ENCODE results near the gene ARSA.

ARSA gene

DNA sequence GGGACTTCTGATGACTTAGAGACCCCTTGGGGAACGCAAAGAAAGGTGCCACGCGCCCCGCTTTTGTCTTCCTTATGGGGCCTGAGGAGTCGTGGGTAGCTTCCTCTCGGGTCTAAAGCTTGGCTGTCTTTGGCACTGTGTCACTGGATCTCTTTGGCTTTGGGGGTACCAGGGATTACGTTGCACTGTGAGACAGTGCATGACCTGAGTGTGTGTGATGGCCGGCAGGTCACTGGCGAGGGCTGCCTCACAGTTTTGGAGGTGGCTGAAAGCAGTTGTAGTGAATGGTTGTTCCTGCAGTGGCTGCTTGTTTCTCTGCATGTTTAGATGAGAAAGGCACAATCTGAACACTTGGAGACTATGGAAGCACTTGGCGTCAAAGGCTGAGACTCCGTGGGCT lies 5.8 kb upstream of the ARSA start:
- Mint-ChIP-seq H3K4me3 (no peak overlapping the region), H3K4me1 (peaks cover 9% of the 10 kb centered on the region), H3K36me3 (peaks cover 4% of the 10 kb centered on the region), H3K27me3 (peaks cover under 1% of the 10 kb centered on the region), H3K9me3 (no peaks in the 10 kb centered on the region), H3K27ac (no peak overlapping the region)
- ATAC-seq = no peak

DNA sequence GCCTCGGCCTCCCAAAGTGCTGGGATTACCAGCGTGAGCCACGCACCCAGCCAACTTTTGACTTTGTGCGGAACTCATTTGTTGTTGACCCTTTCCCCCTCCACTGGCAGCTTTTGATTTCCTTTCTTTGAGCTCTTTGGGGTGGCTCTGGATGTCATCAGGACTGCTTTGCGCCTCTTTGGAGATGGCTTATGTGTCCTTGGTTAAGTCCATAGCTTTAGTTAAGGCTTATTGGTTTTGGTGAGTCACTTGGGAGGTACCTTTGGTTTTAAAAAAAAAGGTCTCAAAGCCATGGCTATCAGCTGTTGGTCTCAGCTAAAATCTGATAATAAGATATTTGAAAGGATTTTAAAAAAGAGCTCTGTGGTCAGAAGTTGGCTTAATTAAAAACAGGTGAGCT lies 5.1 kb upstream of the ARSA start:
- Mint-ChIP-seq H3K4me1 (peaks cover 16% of the 10 kb centered on the region), H3K4me3 (no peak overlapping the region), H3K9me3 (no peaks in the 10 kb centered on the region), H3K27me3 (no peaks in the 10 kb centered on the region), H3K36me3 (peaks cover 4% of the 10 kb centered on the region), H3K27ac (no peak overlapping the region)
- no peak for ATAC-seq

DNA sequence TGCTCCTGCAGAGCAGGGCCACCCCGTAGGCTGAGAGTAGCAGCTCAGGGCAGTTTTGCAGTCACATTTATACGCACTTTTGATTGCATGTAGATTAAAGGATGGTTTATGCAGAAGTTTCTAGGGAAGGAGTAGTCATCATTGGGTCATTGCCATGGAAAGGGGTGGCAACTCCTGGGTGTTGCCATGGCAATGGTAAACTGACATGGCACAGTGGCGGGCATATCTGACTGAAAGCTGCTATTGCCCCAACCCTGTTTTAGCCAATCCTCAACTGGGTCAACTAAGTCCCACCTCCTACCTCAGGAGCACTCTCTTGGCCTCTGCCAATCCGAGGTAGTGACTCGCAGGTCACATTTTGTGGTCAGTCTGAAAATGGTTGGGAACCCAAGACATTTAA lies 2.4 kb upstream of the ARSA start:
- H3K4me3 Mint-ChIP-seq = no peak overlapping the region
- no peaks in the 10 kb centered on the region for H3K36me3 Mint-ChIP-seq
- peaks cover 22% of the 10 kb centered on the region for H3K4me1 Mint-ChIP-seq
- H3K27me3 Mint-ChIP-seq = no peaks in the 10 kb centered on the region
- no peak overlapping the region for H3K27ac Mint-ChIP-seq
- no peak for ATAC-seq
- no peaks in the 10 kb centered on the region for H3K9me3 Mint-ChIP-seq

DNA sequence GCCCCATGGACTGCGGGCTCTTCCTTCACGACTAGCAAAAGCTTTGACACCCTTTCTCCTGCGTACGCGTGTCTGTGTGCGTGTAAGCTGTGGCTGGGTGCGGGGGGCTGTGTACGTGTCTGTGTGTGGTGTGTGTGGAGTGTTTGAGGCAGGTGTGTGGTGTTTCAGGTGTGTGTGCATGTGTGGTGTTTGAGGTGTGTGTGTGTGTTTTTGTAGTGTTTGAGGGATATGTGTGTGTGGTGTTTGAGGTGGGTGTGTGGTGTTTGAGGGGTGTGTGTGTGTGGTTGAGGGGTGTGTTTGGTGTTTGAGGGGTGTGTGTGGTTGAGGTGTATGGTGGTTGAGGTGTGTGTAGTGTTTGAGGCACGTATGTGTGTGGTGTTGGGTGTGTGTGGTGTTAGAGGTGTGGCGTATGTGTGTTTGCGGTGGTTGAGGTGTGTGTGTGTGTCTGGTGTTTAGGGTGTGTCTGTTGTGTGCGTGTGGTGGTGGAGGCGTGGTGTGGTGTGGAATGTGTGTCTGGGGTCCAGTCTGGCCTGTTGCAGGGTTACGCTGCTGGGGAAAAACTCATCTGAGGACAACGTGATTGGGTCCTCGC lies 687 bp upstream of the ARSA start:
- H3K36me3 Mint-ChIP-seq = no peaks in the 10 kb centered on the region
- peak overlapping the region; percentile 79 for H3K4me3 Mint-ChIP-seq
- no peaks in the 10 kb centered on the region for H3K9me3 Mint-ChIP-seq
- no peak for ATAC-seq
- no peaks in the 10 kb centered on the region for H3K27me3 Mint-ChIP-seq
- peaks cover 22% of the 10 kb centered on the region for H3K4me1 Mint-ChIP-seq
- H3K27ac Mint-ChIP-seq = peak overlapping the region; percentile 64

DNA sequence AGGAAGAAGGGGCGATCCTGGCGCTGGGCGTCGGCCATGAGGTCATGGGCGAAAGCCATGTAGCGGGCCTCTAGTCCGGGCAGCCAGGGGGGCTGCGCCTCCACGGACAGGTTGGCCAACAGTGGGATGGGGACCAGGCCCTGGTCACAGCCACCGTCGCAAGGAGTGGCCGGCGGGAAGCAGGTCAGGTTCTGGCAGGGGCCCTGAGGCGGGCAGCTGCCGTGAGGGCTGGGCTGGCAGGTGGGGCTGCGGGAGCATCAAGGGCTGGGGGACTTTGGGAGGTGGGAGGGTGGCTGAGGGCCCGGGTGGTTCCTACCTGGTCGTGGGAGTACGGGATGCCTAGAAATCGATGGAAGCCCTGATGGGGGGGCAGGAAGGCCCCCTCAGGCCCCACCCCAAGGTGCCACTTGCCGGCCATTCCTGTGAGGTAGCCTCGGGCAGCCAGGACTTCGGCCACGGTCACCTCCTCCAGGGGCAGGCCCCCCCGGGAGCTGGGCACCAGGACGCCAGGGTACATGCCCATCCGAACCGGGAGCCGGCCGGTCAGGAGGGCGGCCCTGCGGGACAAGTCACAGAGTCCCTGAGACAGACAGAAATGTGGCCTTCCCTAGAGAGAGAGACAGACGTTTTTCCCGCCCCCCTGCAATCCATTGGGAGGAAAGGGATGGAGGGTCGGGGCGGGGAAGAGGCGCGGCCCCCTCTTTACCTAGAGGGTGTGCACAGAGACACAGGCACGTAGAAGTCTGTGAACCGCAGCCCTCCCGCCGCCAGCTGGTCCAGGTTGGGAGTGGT lies 906 bp downstream of the ARSA start:
- Mint-ChIP-seq H3K9me3 (no peaks in the 10 kb centered on the region), H3K27me3 (no peaks in the 10 kb centered on the region), H3K4me3 (peak overlapping the region; percentile 79), H3K36me3 (no peaks in the 10 kb centered on the region), H3K27ac (peak overlapping the region; percentile 64), H3K4me1 (peaks cover 33% of the 10 kb centered on the region)
- ATAC-seq = peak; percentile 13

DNA sequence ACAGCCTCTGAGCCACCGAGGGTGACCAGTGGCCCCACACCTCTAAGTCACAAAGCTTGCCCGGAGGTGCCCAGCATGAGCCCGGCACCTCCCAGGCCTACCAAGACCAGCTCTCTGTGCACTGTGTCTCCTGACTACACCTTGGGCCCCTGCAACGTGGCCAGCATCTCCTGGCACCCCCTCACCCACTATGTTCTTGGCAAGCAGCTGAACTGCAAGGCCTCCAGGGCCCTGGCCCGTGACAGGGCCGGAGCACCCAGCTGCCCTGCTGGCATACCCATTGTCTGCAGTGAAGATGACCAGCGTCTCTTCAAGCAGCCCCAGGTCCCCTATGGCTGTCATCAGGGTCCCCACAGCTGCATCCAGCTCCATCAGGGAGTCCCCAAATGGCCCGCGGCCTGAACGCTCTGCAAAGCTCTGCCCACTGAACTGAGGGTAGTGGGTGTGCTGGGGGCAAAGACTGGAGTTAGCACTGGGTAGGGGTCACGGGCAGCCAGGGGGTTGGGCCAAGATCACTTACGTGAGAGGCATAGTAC lies 1.6 kb downstream of the ARSA start:
- peak overlapping the region; percentile 64 for H3K27ac Mint-ChIP-seq
- H3K4me1 Mint-ChIP-seq = peaks cover 40% of the 10 kb centered on the region
- peak overlapping the region; percentile 67 for H3K4me3 Mint-ChIP-seq
- no peak for ATAC-seq
- no peaks in the 10 kb centered on the region for H3K27me3 Mint-ChIP-seq
- H3K9me3 Mint-ChIP-seq = no peaks in the 10 kb centered on the region
- H3K36me3 Mint-ChIP-seq = no peaks in the 10 kb centered on the region

DNA sequence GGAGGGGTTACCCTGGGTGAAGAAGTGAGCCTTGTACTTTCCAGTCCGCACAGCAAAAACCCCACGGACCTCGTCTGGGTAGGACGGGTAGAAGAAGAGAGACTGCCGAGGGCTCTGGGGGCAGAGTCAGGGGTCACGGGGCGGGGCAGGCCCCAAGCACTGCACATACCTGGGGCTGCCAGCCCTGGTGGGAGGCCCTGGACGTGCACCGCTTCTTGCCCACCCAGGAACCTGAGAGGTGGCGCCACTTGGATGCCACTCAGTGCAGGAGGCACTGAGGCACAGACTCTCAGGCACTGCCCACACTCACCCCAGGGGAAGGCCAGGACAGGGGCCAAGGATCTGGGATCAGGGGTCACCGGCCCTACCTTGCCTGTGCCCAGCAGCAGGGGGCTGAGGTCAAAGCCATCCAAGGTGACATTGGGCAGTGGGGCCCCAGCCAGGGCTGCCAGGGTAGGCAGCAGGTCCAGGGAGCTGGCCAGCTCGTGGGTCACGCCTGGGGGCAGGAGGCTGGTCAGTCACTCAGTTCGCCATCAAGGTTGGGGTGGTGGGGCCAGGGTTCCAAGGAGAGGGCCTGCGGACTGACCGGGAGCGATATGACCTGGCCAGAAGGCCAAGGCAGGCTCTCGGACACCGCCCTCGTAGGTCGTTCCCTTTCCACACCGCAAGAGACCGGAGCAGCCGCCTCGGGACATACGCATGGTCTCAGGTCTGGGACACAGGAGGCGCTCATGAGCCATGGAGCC lies 2.2 kb downstream of the ARSA start:
- no peak overlapping the region for H3K27ac Mint-ChIP-seq
- H3K27me3 Mint-ChIP-seq = no peaks in the 10 kb centered on the region
- H3K4me3 Mint-ChIP-seq = no peak overlapping the region
- no peak for ATAC-seq
- no peaks in the 10 kb centered on the region for H3K36me3 Mint-ChIP-seq
- peaks cover 46% of the 10 kb centered on the region for H3K4me1 Mint-ChIP-seq
- no peaks in the 10 kb centered on the region for H3K9me3 Mint-ChIP-seq

DNA sequence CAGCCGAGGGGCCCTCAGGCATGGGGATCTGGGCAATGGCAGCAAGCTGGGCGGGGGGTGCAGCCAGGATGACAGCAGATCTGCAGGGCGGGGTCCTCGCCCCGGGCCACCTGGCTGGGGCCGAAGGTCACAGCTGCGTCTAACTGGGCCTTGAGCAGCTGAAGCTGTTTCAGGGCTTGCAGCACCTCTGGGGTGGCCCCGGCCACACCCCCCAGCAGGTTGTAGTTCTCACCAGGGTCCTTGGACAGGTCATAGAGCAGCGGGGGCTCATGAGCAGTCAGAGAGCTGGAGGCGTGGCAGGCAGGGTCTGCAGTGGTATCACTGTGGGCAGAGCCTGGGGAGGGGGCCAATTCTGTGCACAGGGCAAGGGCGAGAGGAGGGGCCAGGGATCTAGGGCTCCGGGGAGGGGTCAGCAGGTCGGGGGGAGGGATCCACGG lies 2.8 kb downstream of the ARSA start:
- Mint-ChIP-seq H3K27me3 (no peaks in the 10 kb centered on the region), H3K4me1 (peaks cover 52% of the 10 kb centered on the region), H3K27ac (no peak overlapping the region), H3K4me3 (no peak overlapping the region), H3K9me3 (no peaks in the 10 kb centered on the region), H3K36me3 (no peaks in the 10 kb centered on the region)
- ATAC-seq = no peak

DNA sequence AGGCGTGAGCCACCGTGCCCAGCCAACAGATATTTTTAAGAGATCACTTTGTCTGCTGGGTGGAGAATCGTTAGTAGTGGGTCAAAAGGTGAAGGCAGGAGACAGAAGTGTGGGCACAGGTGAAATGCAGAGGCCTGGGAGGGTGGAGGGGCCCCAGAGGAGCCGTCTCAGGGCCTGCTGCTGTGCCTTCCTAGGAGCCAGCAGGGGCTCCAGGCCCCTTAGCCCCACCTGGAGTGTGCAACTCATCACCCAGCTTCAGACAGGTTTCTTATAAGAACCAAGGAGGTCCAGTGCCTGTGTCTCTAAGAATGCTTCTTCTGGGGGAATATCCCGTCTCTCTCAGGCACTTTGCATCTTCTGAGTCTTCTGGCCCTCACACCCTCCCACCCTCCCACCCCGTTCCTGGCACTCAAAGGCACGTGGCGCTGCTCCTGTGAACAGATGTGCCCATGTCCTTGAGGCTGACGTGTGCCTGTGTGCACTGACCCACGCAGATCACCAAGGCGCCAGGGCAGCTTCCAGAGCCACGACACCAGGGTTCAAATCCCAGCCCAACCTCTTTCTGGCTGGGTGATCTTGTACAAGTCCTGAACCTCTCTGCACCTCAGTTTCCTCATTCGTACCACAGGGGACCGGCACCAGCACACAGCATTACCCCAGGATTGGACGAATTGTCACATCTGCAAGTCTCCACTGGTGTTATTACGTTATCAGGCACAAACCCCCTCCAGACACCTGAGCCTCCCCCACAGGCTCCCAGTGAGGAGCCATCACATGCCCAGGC lies 3.4 kb downstream of the ARSA start:
- no peak for ATAC-seq
- Mint-ChIP-seq H3K27me3 (no peaks in the 10 kb centered on the region), H3K9me3 (no peaks in the 10 kb centered on the region), H3K36me3 (no peaks in the 10 kb centered on the region), H3K4me3 (no peak overlapping the region), H3K27ac (no peak overlapping the region), H3K4me1 (peaks cover 58% of the 10 kb centered on the region)

DNA sequence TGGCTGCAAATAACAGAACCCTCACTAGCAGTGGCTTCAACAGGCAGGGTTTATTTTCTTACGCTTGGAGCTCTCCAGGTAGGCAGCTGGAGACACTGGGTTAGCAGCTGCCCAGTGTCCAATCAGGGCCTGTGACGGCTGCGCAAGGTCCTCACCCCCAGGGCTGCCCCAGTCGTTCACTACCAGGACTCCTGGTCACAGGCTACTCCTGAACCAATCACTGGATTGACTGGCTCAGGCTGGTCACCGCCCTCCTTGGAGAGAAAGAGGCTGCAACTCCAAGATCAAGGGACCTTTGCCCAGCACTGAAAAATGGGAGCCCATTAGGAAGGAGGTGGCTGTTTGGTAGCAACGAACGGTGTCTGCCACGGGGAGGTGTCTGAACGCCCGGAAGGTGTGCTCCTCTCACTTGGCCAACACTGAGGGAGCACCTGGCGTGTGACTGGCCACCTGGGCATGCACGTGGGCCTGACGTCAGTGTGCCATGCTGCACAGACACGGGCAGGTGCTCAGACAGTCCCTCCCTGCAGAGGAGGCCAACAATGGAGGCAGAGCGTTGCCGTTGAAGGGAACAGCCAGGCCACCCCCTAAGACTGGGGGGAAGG lies 5.1 kb downstream of the ARSA start:
- Mint-ChIP-seq H3K4me1 (peaks cover 50% of the 10 kb centered on the region), H3K36me3 (no peaks in the 10 kb centered on the region), H3K4me3 (no peak overlapping the region), H3K27me3 (no peaks in the 10 kb centered on the region), H3K27ac (peak overlapping the region; percentile 94), H3K9me3 (no peaks in the 10 kb centered on the region)
- no peak for ATAC-seq

DNA sequence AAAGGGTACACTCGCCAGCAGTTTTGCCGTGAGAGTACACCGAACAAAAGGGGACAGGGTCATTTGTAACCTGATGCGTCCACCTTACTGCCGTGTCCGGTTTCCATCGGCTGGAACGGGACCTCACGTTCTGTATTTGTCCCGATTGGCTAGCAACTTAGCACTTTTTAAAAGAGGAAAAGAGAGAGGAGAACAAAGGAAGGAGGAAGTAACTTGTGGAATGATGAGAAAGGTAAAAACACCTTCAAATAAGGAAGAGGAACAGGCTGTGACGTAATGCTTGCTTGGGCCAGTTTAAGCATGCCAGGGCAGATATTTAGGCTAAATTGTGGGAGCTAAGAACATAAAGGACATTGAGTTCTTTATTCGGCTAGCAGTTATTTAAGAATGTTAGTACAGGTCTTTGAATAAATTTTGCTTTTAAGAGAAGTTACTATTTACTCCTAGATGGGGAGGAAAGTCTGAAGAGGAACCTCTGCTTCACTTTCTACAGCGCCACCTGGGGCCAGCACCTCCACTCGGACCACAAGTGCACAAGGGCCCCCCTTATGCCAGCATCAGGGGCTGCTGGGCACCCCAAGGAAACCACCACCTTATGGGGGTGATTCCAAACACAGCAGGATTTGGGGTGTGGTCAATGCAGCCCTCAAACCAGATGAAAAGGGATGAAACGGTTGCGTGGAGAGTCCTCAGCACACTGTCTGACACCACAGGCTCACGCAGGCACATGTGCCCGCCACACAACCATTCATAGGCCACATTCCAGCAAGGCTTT lies 5.8 kb downstream of the ARSA start:
- Mint-ChIP-seq H3K9me3 (no peaks in the 10 kb centered on the region), H3K4me1 (peaks cover 45% of the 10 kb centered on the region), H3K4me3 (peak overlapping the region; percentile 89), H3K27ac (peak overlapping the region; percentile 94), H3K36me3 (no peaks in the 10 kb centered on the region), H3K27me3 (no peaks in the 10 kb centered on the region)
- no peak for ATAC-seq

DNA sequence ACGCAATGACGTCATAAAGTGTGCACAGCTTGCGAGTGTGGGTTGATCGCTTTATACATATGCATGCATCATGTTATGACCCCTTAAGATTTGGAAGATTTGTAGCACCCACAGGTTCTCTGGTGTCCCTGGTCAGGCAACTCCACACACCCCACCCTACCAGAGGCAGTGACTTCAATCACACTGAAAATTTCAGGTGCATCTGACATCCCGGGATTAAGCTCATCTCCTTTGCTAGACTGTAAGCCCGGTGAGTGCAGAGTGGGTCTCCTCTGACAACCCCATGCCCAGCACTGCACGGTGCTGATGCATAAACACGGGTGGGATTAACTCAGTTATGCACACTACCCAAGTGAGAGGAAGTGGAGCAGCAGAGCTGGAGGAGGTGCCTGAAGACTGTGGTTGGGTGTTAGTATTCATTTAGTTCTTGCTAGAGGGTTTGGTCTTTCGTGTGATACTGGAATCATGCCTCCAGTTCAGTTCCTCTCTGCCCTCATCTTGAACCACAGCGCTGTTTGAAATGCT lies 6.5 kb downstream of the ARSA start:
- no peaks in the 10 kb centered on the region for H3K36me3 Mint-ChIP-seq
- H3K4me3 Mint-ChIP-seq = peak overlapping the region; percentile 89
- peaks cover 39% of the 10 kb centered on the region for H3K4me1 Mint-ChIP-seq
- no peaks in the 10 kb centered on the region for H3K27me3 Mint-ChIP-seq
- peak; percentile 88 for ATAC-seq
- no peaks in the 10 kb centered on the region for H3K9me3 Mint-ChIP-seq
- peak overlapping the region; percentile 94 for H3K27ac Mint-ChIP-seq

DNA sequence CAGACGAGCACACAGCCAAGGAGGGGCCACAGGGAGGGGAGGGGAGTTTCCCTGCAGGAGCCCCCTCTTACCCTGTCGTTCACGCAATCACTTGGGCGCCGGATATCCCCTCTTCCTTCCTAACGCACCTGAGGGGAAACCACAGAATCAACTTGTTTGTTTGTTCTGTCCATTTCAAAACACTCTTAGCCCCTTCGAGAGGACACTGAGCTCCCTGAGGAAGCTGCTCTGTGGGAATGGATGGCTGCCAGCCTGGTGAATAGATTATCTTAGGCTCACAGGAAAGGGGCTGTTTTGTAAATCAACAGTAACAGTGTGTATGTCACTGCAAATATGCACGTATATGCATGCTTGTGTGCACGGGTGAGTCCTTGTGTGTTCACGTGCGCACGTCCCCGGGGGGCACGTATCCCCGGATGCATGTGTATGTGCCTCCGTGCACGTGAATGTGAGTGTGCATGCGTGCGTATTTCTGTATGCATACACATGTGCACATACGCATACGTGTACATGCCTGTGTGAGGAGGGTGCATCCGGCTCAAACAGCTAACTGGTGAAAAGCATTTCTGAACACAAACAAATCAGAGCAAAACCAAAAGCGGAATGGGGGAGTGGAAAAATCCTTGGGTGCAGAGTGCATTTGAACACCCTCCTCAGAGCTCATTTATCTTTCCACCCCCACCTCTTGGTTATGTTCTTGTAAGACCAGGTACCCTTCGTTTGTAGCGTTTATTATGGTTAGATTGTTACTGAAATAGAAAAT lies 7.2 kb downstream of the ARSA start:
- ATAC-seq = peak; percentile 84
- H3K4me3 Mint-ChIP-seq = peak overlapping the region; percentile 89
- H3K27ac Mint-ChIP-seq = peak overlapping the region; percentile 94
- no peaks in the 10 kb centered on the region for H3K36me3 Mint-ChIP-seq
- H3K4me1 Mint-ChIP-seq = peaks cover 37% of the 10 kb centered on the region
- no peaks in the 10 kb centered on the region for H3K9me3 Mint-ChIP-seq
- H3K27me3 Mint-ChIP-seq = no peaks in the 10 kb centered on the region
